Activated B cell treated with CpG ODN at 0.5 μM for 24 hours (primary cell): ENCODE measurements around the gene CD5L. TPM values are rescaled to one million over a fixed set of nuclear protein-coding genes. Genes with fewer than 3 reads are reported as not detected.

Experiments
- ATAC-seq: fragments of 200-7000 bp; cut with Tn5 transposase; one replicate; pipeline ENCODE4 v1.10.0; 2021; ENCODE audit warnings: low read depth, mild to moderate bottlenecking, moderate library complexity
- CTCF ChIA-PET: fragments of 350-600 bp; sonication (Branson Sonifier 250); formaldehyde crosslinking; loops from one replicate; lab custom pipeline; 2021; ENCODE audit warnings: antibody characterized with exemption; lab: Charles Lee
- POLR2A ChIA-PET: fragments of 350-600 bp; sonication (Branson Sonifier 250); formaldehyde crosslinking; loops from one replicate; lab custom pipeline; 2021; ENCODE audit warnings: antibody characterized with exemption; lab: Charles Lee
- DNase-seq: peaks from one replicate; pipeline ENCODE4 v3.0.0; 2022
- H3K27ac Mint-ChIP-seq: one replicate; pipeline ENCODE4 v1.8.0; 2020; ENCODE audit warnings: mixed read lengths
- H3K27me3 Mint-ChIP-seq: one replicate; pipeline ENCODE4 v1.8.0; 2021; ENCODE audit warnings: mixed read lengths
- H3K36me3 Mint-ChIP-seq: one replicate; pipeline ENCODE4 v1.8.0; 2021; ENCODE audit warnings: low read depth, mixed read lengths
- H3K4me1 Mint-ChIP-seq: one replicate; pipeline ENCODE4 v1.8.0; 2021; ENCODE audit warnings: mixed read lengths
- H3K4me3 Mint-ChIP-seq: one replicate; pipeline ENCODE4 v1.8.0; 2020; ENCODE audit warnings: mild to moderate bottlenecking, mixed read lengths
- H3K9me3 Mint-ChIP-seq: one replicate; pipeline ENCODE4 v1.8.0; 2020; ENCODE audit warnings: mixed read lengths
- CTCF ChIP-seq: fragments of 200-600 bp; IDR thresholded peaks from one replicate; pipeline ENCODE4 v1.8.0; 2022; ENCODE audit warnings: antibody characterized with exemption, mild to moderate bottlenecking
- intact Hi-C: fragments of 100-400 bp; cut with micrococcal nuclease; formaldehyde crosslinking; loops from one replicate; pipeline ENCODE4 v1.15.1; 2024
- total RNA-seq: library from RNA; stranded (reverse); gene quantifications from 2 replicates; pipeline ENCODE4 v1.2.3, GENCODE V29; 2022

CD5L gene
- total RNA-seq, 1 donor from 2014 or later = 0.20 TPM

- DNase-seq = no peak
- Mint-ChIP-seq H3K27me3 (no peaks in the 10 kb centered on the region), H3K9me3 (no peaks in the 10 kb centered on the region), H3K4me3 (peak overlapping the region; percentile 81), H3K4me1 (peaks cover 64% of the 10 kb centered on the region), H3K36me3 (peaks cover 2% of the 10 kb centered on the region), H3K27ac (peak overlapping the region; percentile 94)
- ATAC-seq = peak; percentile 87
- intact Hi-C loops = loop anchor here (2.0 kb wide), 4 partner anchors 17 to 75 kb away; partner anchors contain the start of gene FCRL1
- ChIA-PET CTCF (interaction anchor here (0.8 to 1.7 kb wide), 3 partner anchors 80 to 269 kb away, joined by 3 to 5 read pairs (median 4); no protein-coding TSS in a partner anchor), POLR2A (interaction anchor here (0.9 to 1.7 kb wide), 8 partner anchors 16 to 269 kb away, joined by 3 to 7 read pairs (median 4); partner anchors contain the start of gene FCRL1)
- no peak for TF ChIP-seq CTCF
These were observed 7.7 kb upstream of the CD5L start for GRCh38 chr1:157849229-157849875.

DNA sequence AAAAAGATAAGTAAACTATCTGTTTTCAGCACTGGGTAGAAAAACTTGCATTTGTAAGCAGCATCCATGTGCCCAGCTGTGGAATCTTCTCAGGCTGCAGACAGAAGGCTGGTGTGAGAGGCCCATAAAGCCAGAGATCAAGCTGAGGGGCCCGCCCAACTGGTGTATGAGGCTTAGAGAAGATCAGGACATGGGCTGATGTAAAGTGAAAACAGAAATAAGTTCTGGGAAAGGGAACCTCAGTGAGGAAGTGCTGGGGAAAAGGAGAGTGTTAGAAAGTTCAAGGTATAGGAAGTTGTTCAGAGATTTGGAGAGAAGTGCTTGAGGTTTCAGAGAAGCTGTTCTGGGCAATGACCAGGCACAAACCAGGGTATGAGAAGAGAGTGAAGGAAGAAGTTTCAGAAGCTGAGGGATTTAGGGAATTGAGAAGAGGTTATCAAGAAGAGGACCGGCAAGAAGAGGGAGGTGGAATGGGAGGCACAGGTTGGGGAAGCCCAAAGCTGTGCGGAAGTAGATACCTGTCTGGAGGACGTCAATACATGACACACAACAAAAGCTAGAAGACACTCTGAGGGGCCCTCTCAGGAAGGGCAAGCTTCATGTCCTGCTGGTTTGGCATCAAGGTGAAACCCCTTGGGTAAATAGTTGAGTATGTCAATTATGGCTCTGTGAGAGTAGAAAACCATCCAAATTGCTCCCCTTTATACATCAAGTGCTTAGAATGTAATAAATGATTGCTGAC, 2.7 kb upstream of the CD5L start:
- H3K27me3 Mint-ChIP-seq = no peaks in the 10 kb centered on the region
- TF ChIP-seq CTCF = no peak
- no peaks in the 10 kb centered on the region for H3K9me3 Mint-ChIP-seq
- peak overlapping the region; percentile 47 for H3K27ac Mint-ChIP-seq
- intact Hi-C loops = loop anchor here (1.0 kb wide), 1 partner anchor 23 kb away; no protein-coding TSS in a partner anchor
- CTCF ChIA-PET = interaction anchor here (0.6 to 1.3 kb wide), 4 partner anchors 9 to 74 kb away, joined by 3 to 4 read pairs (median 3); no protein-coding TSS in a partner anchor
- H3K36me3 Mint-ChIP-seq = no peaks in the 10 kb centered on the region
- DNase-seq (no peak), ATAC-seq (no peak)
- H3K4me3 Mint-ChIP-seq = no peak overlapping the region
- POLR2A ChIA-PET = interaction anchor here (0.9 to 2.0 kb wide), 5 partner anchors 25 to 69 kb away, joined by 3 to 8 read pairs (median 5); no protein-coding TSS in a partner anchor
- peaks cover 72% of the 10 kb centered on the region for H3K4me1 Mint-ChIP-seq

DNA sequence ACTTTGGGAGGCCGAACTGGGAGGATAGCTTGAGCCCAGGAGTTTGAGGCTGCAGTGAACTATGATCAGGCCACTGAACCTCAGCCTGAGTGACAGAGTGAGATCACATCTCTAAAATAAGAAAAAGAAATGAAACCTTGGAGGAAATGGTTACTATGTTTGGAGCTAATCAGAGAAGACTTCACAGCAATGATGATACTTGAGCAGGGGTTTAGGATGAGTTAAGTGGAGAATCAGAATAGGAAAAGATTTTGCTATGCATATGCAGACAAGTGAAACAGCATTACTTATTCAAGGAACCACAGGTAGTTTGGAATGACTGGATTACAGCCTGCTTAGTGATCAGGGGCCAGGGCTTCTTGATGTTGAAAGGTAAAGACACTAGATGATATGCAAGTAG, 1.3 kb upstream of the CD5L start:
- H3K36me3 Mint-ChIP-seq = no peaks in the 10 kb centered on the region
- H3K9me3 Mint-ChIP-seq = no peaks in the 10 kb centered on the region
- CTCF ChIA-PET = interaction anchor here (0.7 to 2.0 kb wide), 2 partner anchors 15 to 263 kb away, joined by 3 to 7 read pairs; no protein-coding TSS in a partner anchor
- POLR2A ChIA-PET = interaction anchor here (0.6 to 1.9 kb wide), 4 partner anchors 9 to 69 kb away, joined by 3 to 8 read pairs (median 3); no protein-coding TSS in a partner anchor
- H3K27ac Mint-ChIP-seq = peak overlapping the region; percentile 47
- no peaks in the 10 kb centered on the region for H3K27me3 Mint-ChIP-seq
- intact Hi-C loops = no loop called here
- H3K4me3 Mint-ChIP-seq = peak overlapping the region; percentile 5
- H3K4me1 Mint-ChIP-seq = peaks cover 74% of the 10 kb centered on the region
- ATAC-seq = peak; percentile 57
- DNase-seq = no peak
- no peak for TF ChIP-seq CTCF

GRCh38 chr1:157838966-157839365, 2.6 kb downstream of the CD5L start:
- intact Hi-C loops = no loop called here
- peaks cover 48% of the 10 kb centered on the region for H3K4me1 Mint-ChIP-seq
- H3K4me3 Mint-ChIP-seq = no peak overlapping the region
- TF ChIP-seq CTCF = no peak
- CTCF ChIA-PET = interaction anchor here (0.6 kb wide), 1 partner anchor 701 kb away, joined by 3 read pairs; no protein-coding TSS in a partner anchor
- ATAC-seq = no peak
- H3K27me3 Mint-ChIP-seq = no peaks in the 10 kb centered on the region
- POLR2A ChIA-PET = interaction anchor here (1.4 to 1.8 kb wide), 2 partner anchors 9 to 19 kb away, joined by 3 to 5 read pairs; partner anchors contain the start of gene FCRL1
- H3K36me3 Mint-ChIP-seq = no peaks in the 10 kb centered on the region
- DNase-seq = no peak
- peak overlapping the region; percentile 74 for H3K27ac Mint-ChIP-seq
- no peaks in the 10 kb centered on the region for H3K9me3 Mint-ChIP-seq
